ENCODE measurements around the gene TNFAIP8. TPM values are rescaled to one million over a fixed set of nuclear protein-coding genes. Genes with fewer than 3 reads are reported as not detected.

Gene TNFAIP8
- polyA plus RNA-seq, 1 of the 3 experiments (the other 2 are of a cell fraction), result 31.3 TPM

DNA sequence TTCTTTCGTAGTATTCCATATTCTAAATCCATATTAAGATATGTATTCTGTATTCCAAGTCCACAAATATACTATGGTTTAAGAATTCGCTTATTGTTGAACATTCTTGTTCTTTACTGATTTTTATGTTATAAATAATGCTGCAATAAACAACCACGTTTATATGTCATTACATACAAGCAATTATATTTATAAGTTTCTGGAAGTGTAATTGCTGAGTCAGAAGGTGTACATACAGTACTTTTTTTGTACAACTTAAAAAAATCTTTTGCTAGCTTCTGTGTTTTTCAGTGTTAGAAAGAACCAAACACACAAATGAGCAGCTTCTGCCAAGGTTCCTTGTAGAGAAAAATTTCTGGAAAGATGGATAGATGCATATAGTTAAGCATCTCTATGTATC lies 48.6 kb upstream of the TNFAIP8 start:
- no peak overlapping the region for H3K27ac ChIP-seq (ENCODE audit: low read depth in 2 of 2, low read length in 1 of 2)
- H3K9ac ChIP-seq, result no peak overlapping the region
- DNase-seq, result no peak
- TF ChIP-seq TCF12 (IDR thresholded peaks at IDR 0.05) (no peak), FOXJ3 (CRISPR knock-in tag; IDR thresholded peaks at IDR 0.05) (no peak), GATA2 (CRISPR knock-in tag; IDR thresholded peaks at IDR 0.05) (no peak), RFX5 (IDR thresholded peaks at IDR 0.05; ENCODE audit: low read length) (no peak), FOXM1 (IDR thresholded peaks at IDR 0.05; ENCODE audit: low read depth) (no peak), POLR2AphosphoS5 (IDR thresholded peaks at IDR 0.05; ENCODE audit: low read depth, low read length) (no peak), NRF1 (IDR thresholded peaks at IDR 0.05; ENCODE audit: low read depth, low read length) (no peak), GABPA (IDR thresholded peaks at IDR 0.05; ENCODE audit: low read depth) (no peak), SMC3 (IDR thresholded peaks at IDR 0.05; ENCODE audit: low read depth, low read length) (no peak), NFIC (IDR thresholded peaks at IDR 0.05; ENCODE audit: borderline replicate concordance) (no peak)
- TF ChIP-seq, protein P1, sequence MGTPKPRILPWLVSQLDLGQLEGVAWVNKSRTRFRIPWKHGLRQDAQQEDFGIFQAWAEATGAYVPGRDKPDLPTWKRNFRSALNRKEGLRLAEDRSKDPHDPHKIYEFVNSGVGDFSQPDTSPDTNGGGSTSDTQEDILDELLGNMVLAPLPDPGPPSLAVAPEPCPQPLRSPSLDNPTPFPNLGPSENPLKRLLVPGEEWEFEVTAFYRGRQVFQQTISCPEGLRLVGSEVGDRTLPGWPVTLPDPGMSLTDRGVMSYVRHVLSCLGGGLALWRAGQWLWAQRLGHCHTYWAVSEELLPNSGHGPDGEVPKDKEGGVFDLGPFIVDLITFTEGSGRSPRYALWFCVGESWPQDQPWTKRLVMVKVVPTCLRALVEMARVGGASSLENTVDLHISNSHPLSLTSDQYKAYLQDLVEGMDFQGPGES (IDR thresholded peaks at IDR 0.05; ENCODE audit: low read depth, low read length), result no peak
- TF ChIP-seq, protein P2, sequence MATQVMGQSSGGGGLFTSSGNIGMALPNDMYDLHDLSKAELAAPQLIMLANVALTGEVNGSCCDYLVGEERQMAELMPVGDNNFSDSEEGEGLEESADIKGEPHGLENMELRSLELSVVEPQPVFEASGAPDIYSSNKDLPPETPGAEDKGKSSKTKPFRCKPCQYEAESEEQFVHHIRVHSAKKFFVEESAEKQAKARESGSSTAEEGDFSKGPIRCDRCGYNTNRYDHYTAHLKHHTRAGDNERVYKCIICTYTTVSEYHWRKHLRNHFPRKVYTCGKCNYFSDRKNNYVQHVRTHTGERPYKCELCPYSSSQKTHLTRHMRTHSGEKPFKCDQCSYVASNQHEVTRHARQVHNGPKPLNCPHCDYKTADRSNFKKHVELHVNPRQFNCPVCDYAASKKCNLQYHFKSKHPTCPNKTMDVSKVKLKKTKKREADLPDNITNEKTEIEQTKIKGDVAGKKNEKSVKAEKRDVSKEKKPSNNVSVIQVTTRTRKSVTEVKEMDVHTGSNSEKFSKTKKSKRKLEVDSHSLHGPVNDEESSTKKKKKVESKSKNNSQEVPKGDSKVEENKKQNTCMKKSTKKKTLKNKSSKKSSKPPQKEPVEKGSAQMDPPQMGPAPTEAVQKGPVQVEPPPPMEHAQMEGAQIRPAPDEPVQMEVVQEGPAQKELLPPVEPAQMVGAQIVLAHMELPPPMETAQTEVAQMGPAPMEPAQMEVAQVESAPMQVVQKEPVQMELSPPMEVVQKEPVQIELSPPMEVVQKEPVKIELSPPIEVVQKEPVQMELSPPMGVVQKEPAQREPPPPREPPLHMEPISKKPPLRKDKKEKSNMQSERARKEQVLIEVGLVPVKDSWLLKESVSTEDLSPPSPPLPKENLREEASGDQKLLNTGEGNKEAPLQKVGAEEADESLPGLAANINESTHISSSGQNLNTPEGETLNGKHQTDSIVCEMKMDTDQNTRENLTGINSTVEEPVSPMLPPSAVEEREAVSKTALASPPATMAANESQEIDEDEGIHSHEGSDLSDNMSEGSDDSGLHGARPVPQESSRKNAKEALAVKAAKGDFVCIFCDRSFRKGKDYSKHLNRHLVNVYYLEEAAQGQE (IDR thresholded peaks at IDR 0.05; ENCODE audit: low read depth, low read length), result no peak
- TF ChIP-seq, protein P3, sequence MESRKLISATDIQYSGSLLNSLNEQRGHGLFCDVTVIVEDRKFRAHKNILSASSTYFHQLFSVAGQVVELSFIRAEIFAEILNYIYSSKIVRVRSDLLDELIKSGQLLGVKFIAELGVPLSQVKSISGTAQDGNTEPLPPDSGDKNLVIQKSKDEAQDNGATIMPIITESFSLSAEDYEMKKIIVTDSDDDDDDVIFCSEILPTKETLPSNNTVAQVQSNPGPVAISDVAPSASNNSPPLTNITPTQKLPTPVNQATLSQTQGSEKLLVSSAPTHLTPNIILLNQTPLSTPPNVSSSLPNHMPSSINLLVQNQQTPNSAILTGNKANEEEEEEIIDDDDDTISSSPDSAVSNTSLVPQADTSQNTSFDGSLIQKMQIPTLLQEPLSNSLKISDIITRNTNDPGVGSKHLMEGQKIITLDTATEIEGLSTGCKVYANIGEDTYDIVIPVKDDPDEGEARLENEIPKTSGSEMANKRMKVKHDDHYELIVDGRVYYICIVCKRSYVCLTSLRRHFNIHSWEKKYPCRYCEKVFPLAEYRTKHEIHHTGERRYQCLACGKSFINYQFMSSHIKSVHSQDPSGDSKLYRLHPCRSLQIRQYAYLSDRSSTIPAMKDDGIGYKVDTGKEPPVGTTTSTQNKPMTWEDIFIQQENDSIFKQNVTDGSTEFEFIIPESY (IDR thresholded peaks at IDR 0.05; ENCODE audit: borderline replicate concordance, low read depth), result no peak
- TF ChIP-seq, protein P4, sequence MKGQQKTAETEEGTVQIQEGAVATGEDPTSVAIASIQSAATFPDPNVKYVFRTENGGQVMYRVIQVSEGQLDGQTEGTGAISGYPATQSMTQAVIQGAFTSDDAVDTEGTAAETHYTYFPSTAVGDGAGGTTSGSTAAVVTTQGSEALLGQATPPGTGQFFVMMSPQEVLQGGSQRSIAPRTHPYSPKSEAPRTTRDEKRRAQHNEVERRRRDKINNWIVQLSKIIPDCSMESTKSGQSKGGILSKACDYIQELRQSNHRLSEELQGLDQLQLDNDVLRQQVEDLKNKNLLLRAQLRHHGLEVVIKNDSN (IDR thresholded peaks at IDR 0.05; ENCODE audit: borderline replicate concordance, low read depth), result no peak
- H3K4me1 ChIP-seq (ENCODE audit: control insufficient read depth in 1 of 2, insufficient read depth in 2 of 2, low read depth in 1 of 2, low read length in 1 of 2), result peaks cover 24 to 25% of the 10 kb centered on the region in 2 experiments
- H3K9me2 ChIP-seq, result no peaks in the 10 kb centered on the region
- H2AFZ ChIP-seq (ENCODE audit: low read depth), result no peak overlapping the region
- CTCF ChIA-PET, result no interaction called here
- H3K27me3 ChIP-seq (ENCODE audit: insufficient read depth), result no peaks in the 10 kb centered on the region
- H4K20me1 ChIP-seq (ENCODE audit: insufficient read depth), result no peaks in the 10 kb centered on the region
- WGBS (ENCODE audit: low lambda C conversion rate), result 92% methylated on average over 3 of the region's 3 CpGs
- H3K36me3 ChIP-seq (replicated peaks in 1 of 2; ENCODE audit: control insufficient read depth in 1 of 2, insufficient read depth in 2 of 2, low read length in 1 of 2), result no peaks in the 10 kb centered on the region
- no peak overlapping the region for H3K4me2 ChIP-seq
- H3K4me3 ChIP-seq (ENCODE audit: low read depth in 2 of 2, low read length in 1 of 2), result no peak overlapping the region
- H3K79me2 ChIP-seq (ENCODE audit: insufficient read depth), result peaks cover 41% of the 10 kb centered on the region
- POLR2A ChIA-PET, result no interaction called here
- H3K9me3 ChIP-seq, result no peaks in the 10 kb centered on the region
- H3F3A ChIP-seq (replicated peaks; ENCODE audit: insufficient read depth), result peaks cover 28% of the 10 kb centered on the region

Measured in SK-N-SH (cell line).